Stimulated activated CD4-positive, alpha-beta T cell treated with anti-CD3 and anti-CD28 coated beads, Interleukin-1b, Interleukin-23, amount 100 ng/mL, for 48 hours (primary cell): ENCODE results near the gene SLC9C2.
"Not testable (repeated sequence)": the region's sequence is repeated elsewhere in the genome, so short reads cannot be mapped to it uniquely, and the experiment has no call there.

Experiments used
- DNase-seq: peaks from one replicate; pipeline ENCODE4 v3.0.0-alpha.2; 2020

The SLC9C2 gene

GRCh38 chr1:173523329-173523728 is 79.5 kb downstream of the SLC9C2 start:
- no peak for DNase-seq

- DNase-seq, result no peak
Observed at GRCh38 chr1:173520799-173521198, 82.1 kb downstream of the SLC9C2 start.

DNA sequence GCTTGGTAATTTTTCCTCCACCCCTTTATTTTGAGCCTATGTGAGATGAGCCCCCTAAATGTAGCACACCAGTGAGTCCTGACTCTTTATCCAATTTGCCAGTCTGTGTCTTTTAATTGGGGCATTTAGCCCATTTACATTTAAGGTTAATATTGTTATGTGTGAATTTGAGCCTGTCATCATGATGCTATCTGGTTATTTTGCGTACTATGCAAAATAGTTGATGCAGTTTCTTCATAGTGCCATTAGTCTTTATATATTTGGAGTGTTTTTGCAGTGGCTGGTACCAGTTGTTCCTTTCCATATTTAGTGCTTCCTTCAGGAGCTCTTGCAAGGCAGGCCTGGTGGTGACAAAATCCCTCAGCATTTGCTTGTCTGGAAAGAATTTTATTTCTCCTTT is 88.4 kb downstream of the SLC9C2 start:
- not testable (repeated sequence) for DNase-seq

GRCh38 chr1:173509797-173510196 is 93.1 kb downstream of the SLC9C2 start:
- DNase-seq, result no peak

GRCh38 chr1:173508541-173508940 is 94.3 kb downstream of the SLC9C2 start:
- no peak for DNase-seq

GRCh38 chr1:173507847-173508209 is 95.0 kb downstream of the SLC9C2 start:
- DNase-seq, result no peak

- no peak for DNase-seq
Observed at GRCh38 chr1:173507205-173507846, 95.5 kb downstream of the SLC9C2 start.

GRCh38 chr1:173506437-173506836 is 96.4 kb downstream of the SLC9C2 start:
- no peak for DNase-seq

- DNase-seq, result no peak
Observed at GRCh38 chr1:173505391-173505790, 97.5 kb downstream of the SLC9C2 start.

DNA sequence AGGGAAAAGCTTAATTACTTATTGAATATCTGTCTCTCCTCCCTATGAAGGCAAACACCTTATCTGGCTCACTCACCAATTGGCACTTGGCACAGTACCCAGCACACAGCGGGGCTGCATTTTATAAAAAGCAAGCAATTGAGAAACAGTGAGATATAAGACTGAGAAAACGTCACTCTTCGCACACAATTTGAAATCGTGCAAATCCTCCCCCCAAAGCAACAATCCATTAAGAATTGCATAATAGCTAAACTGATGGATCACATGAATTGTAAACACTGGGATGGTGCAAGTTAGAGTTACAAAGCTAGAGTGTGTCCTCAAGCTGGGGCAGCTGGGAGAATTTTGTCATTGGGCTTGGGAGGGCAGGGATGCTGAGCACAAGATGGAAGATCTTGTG is 98.6 kb downstream of the SLC9C2 start:
- DNase-seq, result no peak

- DNase-seq, result no peak
Observed at GRCh38 chr1:173503391-173503790, 99.5 kb downstream of the SLC9C2 start.

DNA sequence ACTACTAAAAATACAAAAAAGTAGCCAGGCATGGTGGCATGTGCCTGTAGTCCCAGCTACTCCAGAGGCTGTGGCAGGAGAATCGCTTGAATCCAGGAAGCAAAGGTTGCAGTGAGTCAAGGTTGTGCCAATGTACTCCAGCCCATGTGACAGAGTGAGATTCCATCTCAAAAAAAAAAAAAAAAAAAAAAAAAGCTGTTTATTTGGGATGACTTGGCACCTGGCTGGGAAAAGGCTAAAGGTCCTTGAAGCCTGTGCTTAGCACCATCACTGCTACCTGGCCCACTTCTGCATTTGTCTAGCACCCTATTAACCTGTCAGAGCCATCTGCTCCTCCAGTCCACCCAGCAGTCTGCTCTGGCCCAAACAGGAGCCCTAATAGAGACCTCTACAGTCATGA is 100.8 kb downstream of the SLC9C2 start:
- no peak for DNase-seq

DNA sequence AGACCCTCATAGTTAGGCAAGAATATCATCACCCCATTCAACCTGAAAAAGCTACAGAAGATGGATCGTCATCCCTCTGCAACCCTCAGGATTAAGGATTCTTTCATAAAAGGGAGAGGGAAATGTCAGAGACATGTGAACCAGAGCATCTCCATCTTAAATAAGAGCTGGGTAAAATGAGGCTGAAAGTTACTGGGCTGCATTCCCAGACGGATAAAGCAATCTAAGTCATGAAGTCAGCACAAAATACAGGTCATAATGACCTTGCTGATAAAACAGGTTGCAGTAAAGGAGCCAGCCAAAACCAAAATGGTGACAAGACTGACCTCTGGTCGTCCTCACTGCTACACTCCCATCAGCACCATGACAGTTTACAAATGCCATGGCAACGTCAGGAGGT is 103.1 kb downstream of the SLC9C2 start:
- no peak for DNase-seq

GRCh38 chr1:173496757-173497320 is 106.0 kb downstream of the SLC9C2 start:
- DNase-seq, result no peak

DNA sequence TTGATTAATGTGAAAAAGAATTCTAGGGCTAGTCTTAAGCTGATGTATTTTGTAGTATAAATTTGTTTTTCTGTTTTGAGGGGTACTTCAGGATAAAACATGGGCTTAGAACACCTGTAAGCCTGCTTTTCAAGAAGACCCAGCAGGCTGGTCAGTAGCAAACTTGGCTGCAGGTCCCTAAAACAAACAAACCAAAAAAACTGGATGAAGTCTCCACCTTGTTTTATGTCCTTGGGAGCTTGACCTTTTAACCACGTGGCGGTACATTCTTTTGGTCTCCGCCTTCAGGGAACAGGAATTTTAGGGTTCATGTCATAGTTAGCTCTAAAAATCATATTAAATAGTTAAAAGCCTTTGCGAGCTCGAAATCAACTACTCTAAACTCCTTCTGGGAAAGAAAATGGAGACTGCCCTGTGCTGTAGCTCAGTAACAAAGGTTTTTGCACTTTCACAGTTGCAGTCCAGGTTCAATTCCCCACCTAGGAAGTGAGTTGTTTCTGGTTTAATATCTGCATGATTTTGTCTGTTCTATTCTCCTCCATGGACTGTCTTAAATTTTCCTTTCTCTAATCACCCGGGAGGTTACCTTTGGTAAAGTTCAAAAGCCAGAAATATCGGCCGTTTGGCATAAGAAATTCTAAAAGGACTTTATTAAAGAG is 107.1 kb downstream of the SLC9C2 start:
- DNase-seq, result no peak

DNA sequence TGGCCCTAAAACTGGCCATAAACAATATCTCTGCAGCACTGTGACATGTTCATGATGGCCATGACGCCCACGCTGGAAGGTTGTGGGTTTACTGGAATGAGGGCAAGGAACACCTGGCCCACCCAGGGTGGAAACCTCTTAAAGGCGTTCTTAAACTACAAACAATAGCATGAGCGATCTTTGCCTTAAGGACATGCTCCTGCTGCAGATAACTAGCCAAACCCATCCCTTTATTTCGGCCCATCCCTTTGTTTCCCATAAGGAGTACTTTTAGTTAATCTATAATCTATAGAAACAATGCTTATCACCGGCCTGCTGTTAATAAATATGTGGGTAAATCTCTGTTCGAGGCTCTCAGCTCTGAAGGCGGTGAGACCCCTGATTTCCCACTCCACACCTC is 109.7 kb downstream of the SLC9C2 start:
- DNase-seq, result not testable (repeated sequence)

- no peak for DNase-seq
Observed at GRCh38 chr1:173491508-173491907, 111.4 kb downstream of the SLC9C2 start.

- DNase-seq, result no peak
Observed at GRCh38 chr1:173489929-173490328, 112.9 kb downstream of the SLC9C2 start.

DNA sequence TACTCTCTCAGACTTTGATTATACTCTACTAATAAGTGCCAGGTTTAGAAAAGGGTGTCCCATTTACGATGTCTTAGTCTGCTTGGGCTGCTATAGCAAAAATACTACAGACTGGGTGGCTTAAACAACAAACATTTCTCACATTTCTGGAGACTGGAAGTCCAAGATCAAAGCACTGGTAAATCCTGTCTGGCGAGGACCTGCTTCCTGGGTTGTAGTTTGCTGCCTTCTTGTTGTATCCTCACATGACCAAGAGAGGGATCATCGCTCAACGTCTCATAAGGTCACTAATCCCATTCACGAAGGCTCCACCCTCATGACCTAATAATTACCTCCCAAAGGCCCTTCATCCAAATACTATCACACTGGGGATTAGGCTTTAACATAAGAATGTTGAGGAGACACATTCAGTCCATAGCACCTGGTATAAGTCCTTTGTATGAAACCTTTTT is 113.7 kb downstream of the SLC9C2 start:
- no peak for DNase-seq

DNA sequence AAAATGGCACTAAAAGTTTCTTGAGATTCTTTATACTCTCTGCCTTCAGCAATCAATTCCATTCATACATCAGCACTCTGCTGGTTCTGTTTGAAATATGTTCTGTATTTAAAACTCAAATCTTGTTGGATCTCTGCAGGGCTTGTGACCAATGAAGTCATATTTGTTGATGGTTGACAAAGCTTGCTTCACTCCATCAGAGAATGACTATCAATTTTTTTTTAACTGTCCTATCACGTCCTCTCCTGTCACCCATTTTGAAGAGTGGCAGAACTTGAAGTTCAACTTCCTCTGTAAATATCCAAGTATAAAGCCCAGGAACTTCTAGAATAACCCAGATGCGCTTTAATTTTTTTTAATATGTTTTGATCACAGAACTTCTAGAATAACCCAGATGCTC is 114.9 kb downstream of the SLC9C2 start:
- no peak for DNase-seq

DNA sequence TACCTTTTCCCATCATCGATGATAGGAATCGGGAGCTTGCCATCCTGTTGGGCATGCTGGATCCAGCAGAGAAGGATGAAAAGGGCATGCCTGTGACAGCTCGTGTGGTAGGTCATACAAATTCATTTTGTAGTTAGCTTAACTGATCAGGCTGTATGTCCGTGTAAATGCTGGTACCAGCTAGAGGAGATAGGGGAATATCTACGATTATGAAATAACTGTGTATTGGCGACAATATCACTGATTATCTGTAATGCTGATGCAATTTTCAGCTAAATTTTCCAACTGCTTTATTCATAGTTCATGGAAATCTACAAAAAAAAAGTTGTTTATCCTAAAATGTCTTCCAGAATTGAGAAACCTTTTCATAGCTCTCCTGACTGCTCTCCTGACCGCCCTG is 117.5 kb downstream of the SLC9C2 start:
- DNase-seq, result no peak

GRCh38 chr1:173484276-173484675 is 118.6 kb downstream of the SLC9C2 start:
- no peak for DNase-seq

DNA sequence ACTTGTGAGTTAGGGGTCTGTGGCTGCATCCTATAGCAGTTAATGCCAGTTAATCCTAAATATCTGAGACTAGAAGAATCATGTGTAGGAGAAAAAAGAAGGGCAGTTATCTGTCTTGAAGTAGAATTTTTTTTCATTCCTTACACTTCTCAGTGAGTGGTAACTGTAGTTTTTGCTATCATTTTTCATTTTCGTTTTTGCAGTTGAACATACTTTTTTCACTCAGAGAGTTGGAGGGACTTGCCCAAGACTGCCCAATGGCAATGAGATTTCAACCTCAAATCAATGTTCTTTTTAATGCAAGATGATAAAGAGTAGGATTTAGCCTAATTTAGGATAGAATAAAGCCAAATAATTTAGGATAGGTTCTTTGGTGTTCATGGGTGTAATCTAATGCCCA is 120.2 kb downstream of the SLC9C2 start:
- no peak for DNase-seq

- no peak for DNase-seq
Observed at GRCh38 chr1:173481195-173481772, 121.6 kb downstream of the SLC9C2 start.
